Fibroblast of the conjunctiva (primary cell): ENCODE measurements around the gene C14orf119.

Experiments
- DNase-seq: peaks from one replicate; pipeline ENCODE4 v3.0.0-alpha.2; 2010; ENCODE audit warnings: low read depth

C14orf119 gene

GRCh38 chr14:23149745-23150144 lies 54.4 kb downstream of the C14orf119 start:
- DNase-seq, result no peak
